ENCODE measurements around the gene FEM1A.

DNA sequence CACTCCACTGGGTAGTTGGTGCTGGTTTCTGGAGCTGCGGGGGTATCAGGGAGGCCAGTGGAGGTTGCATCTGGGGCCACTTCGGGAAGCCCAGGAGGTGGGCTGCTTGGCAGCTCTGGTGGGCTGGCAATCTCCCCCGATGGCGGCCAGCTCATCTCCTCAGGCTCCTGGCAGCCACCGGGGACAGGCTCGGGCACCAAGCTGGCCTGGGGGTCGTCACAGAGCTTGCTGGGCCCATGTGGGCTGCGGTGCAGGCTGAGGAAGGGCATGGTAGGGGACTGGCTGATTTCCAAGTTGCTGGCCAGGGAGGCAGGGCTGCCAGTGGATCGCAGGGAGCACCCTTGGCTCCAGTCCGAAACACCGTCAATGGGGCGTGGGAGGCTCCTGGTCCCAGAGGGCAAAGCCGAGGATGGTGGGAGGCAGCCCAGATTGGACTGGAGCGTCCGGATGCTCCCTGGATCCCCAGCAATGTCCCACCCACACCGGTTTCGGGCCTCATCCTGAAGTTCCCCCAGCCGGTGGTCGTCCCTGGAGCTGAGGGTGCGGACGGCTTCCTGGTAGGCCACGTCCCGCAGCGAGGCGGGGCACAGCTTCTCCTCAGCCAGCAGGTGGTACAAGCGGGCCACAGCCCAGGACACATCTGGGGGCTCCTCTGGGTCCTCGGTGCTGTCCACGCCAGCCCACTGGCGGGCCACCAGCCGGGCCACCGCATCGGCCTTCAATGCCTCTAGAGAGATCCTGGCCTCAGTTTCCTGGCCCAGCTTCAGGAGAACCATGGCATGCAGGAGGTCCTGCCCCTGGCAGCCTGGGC lies 26.1 kb downstream of the FEM1A start:
- TF ChIP-seq, protein P1, sequence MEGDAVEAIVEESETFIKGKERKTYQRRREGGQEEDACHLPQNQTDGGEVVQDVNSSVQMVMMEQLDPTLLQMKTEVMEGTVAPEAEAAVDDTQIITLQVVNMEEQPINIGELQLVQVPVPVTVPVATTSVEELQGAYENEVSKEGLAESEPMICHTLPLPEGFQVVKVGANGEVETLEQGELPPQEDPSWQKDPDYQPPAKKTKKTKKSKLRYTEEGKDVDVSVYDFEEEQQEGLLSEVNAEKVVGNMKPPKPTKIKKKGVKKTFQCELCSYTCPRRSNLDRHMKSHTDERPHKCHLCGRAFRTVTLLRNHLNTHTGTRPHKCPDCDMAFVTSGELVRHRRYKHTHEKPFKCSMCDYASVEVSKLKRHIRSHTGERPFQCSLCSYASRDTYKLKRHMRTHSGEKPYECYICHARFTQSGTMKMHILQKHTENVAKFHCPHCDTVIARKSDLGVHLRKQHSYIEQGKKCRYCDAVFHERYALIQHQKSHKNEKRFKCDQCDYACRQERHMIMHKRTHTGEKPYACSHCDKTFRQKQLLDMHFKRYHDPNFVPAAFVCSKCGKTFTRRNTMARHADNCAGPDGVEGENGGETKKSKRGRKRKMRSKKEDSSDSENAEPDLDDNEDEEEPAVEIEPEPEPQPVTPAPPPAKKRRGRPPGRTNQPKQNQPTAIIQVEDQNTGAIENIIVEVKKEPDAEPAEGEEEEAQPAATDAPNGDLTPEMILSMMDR (IDR thresholded peaks at IDR 0.05; ENCODE audit: extremely low read depth in 1 of 2, insufficient read depth in 1 of 2, low read depth in 1 of 2, low read length in 2 of 2) = no peak
- no peak for TF ChIP-seq POLR2AphosphoS5 (IDR thresholded peaks at IDR 0.05; ENCODE audit: insufficient read depth, low read depth, low read length)
- no peak for TF ChIP-seq POLR2A (IDR thresholded peaks at IDR 0.05; ENCODE audit: low read depth, low read length)
- no peak for TF ChIP-seq EZH2 (IDR thresholded peaks at IDR 0.05; ENCODE audit: borderline replicate concordance, low read depth, low read length, severe bottlenecking)
- no peak for TF ChIP-seq FOS (IDR thresholded peaks at IDR 0.05; ENCODE audit: borderline replicate concordance, insufficient read depth, low read length)
- no peak for TF ChIP-seq GATA2 (IDR thresholded peaks at IDR 0.05; ENCODE audit: insufficient read depth, insufficient read length, low read depth, low read length)
- TF ChIP-seq MAX (IDR thresholded peaks at IDR 0.05; ENCODE audit: insufficient read depth, insufficient read length) = no peak
- TF ChIP-seq JUN (IDR thresholded peaks at IDR 0.05; ENCODE audit: borderline replicate concordance, insufficient read depth, insufficient read length, low read depth) = no peak

Data from endothelial cell of umbilical vein (primary cell).